NB4 (cell line): Measurements from ENCODE around the gene CNTFR.

ENCODE experiments used
- CTCF ChIP-seq: IDR thresholded peaks from one replicate; pipeline ENCODE4 v1.5.1; 2012; ENCODE audit warnings: low read depth, low read length
- MAX ChIP-seq: IDR thresholded peaks from 2 replicates; pipeline ENCODE4 v1.6.1; 2011; ENCODE audit warnings: low read depth, low read length

GRCh38 chr9:34560599-34561214 lies 28.8 kb downstream of the CNTFR start:
- TF ChIP-seq CTCF (no peak), MAX (no peak)
